Glomerular visceral epithelial cell (primary cell): ENCODE measurements around the gene SWI5.
A peak's percentile ranks its signal among the peaks of the same experiment; 100 is the strongest.

ENCODE experiments used
- DNase-seq: peaks from one replicate; pipeline ENCODE4 v3.0.0-alpha.2; 2016; ENCODE audit errors: extremely low spot score

The SWI5 gene

DNA sequence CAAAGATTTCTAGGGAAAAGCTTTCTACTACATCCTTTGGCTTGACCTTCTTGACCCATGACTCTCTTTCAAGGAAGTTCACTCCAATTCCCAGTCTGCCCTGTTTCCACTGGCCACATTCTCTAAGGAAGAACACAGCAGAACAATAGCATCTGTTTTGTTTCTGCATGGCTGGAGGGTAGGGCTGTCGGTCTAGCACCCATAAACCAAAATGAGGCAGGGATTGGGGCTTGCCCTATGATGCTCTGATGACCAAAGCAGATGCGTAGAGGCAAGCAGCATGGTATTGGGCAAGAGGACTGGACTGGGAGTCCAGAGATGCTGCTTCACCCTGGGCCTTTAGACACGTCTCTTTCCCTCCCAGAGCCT, 24.4 kb upstream of the SWI5 start:
- DNase-seq, result no peak

- no peak for DNase-seq
Measured at GRCh38 chr9:128252317-128253139, 23.5 kb upstream of the SWI5 start.

DNA sequence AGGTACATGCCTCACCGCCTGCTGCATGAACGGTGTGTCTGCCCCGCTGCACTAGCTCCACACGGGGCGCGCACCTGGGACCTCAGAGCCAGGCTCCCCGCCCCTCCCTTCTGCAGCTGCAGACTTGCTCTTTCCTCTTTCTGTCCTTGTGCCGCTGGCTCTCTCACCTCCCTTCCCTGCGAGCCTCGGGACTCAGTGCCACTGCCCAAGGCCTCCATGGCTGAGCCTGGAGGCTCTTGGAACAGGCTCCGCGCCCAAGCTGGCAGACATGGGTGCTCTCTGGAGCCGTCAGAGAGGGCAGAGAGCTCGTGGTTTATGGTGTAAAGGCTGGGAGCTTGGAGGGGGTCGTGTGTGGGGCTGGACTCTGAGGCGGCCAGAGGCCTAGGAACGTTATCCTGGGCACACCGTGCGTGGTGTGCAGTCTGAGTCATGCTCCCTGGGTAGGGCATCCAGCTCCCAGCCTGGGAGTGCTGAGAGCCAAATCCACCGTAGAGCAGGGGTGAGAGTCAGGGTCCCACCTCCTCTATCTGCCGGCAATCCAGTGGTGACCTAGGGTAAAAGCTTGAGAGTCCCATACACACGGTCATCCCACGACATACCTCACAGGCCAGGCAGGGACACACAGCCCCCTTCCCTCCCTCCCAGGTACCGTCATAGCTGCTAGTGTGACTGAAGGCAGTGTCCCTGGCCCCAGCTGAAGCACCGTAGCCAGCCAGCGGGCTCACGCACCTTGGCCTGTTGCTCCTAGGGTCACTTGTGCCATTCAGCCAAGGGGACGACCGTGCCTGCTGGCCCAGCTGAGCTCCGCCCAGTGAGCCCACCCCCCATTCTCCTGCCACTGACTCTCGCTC, 22.7 kb upstream of the SWI5 start:
- peak; percentile 17 for DNase-seq

GRCh38 chr9:128253991-128254346, 22.1 kb upstream of the SWI5 start:
- DNase-seq, result no peak

- DNase-seq, result no peak
Measured at GRCh38 chr9:128254362-128254761, 21.7 kb upstream of the SWI5 start.

GRCh38 chr9:128254855-128255759, 21.0 kb upstream of the SWI5 start:
- peak; percentile 58 for DNase-seq

DNA sequence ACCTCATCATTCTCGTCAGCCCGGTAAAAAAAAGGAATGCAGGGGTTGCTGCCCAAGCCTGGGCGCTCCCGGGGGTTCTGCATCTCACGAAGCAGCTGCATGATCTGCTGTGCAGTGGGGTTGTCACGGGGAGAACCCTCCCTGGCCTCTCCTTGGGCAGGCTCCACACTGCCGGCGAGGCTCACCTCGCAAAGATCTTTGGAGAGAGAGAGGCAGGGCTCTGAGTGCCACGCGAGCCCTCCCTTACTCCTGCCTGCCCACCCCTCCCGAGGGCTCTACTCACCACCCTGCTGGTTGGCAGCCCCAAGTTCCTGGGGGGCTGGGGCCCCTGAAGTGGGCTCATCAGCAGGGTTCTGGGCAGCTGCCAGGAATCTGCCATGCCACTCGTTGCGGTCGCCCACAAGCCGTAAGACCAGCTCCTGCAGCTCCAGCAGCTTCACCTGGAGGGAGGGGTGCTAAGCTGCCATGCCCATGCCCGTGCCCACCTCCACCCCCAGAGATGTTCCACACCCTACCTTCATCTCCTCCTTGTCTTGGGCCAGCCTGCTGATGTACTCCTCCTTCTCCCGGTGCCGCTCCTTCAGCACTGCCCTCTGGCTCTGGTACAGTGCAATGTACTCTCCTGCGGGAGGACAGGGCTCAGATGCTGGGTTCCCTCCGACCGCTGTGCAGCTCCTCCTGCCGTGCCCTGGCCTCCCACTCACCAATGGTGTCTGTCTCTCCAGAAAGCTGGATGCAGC, 18.8 kb upstream of the SWI5 start:
- no peak for DNase-seq

DNA sequence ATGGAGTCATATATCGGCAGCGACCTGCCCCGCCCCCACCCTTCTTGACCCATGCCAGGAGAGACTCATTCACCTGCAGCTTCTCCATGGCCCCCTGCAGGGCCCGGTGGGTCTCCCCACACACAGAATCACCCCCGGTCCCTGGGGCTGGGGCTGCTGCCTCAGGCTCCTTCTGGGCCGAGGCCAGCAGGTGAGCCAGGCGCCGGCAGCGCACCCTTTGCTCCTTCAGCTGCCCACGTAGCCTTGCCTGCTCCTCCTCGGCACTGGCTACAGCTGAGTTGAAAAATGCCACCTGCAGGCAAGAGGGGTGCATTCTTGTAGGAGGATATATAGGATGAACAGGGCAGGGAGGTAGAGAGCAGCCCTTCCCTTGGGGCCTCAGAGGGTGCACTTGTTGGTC, 18.2 kb upstream of the SWI5 start:
- no peak for DNase-seq

DNA sequence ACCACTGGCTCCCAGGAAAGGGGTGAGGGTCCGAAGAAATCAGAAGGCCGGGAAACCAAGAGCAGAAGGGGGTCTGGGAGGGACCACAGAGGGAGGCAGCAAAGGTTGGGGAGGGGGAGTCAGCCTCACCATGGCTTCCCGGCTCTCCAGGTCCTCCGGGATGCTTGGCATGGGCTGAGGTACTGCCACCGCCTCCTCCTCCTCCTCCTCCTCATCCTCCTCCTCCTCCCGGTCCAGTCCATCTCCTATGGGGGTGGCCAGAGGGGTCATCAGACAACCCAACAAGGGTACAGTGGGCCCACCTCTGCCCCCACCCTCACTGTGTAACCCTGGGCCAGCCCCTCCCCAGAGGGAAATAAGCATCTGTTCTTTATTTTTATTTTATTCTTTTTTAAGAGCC, 17.8 kb upstream of the SWI5 start:
- DNase-seq, result no peak

DNA sequence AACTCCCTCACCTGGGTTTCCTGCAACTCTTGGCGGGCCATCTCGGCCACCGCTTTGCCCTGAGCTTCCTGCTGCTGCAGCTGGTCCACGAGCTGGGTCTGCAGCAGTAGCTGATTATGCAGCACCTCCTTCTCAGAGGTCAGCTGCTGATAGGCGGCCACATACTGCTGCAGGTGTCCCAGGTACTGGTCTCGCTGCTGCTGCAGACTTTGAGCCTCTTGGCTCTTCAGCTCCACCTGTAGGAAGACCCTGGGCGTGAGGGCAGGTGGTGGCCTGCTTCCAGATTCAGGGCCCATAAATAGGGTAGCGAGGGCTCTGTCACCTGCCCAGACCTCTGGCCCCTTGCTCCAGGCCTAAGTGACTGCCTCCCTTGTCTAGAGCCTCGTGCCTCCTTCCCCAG, 16.9 kb upstream of the SWI5 start:
- DNase-seq, result no peak

DNA sequence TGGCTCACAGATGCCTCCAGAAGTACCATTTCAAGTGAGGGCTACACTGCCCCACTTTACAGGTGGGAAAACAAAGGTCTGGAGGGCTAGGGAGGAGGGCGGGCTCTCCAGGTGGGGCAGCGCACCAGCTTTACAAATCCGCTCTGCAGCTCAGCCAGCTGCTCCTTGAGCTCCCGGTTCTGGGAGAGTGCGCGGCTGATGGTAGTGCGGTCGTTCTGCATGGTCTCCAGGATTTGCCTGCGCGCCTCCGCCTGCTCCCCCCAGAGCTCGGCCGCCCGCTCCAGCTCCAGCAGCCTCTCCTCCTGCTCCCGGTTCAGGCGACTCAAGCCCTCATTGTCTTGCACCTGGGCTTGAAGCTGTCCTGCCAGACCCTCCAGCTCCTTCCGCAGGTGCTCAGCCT, 15.7 kb upstream of the SWI5 start:
- DNase-seq, result no peak

DNA sequence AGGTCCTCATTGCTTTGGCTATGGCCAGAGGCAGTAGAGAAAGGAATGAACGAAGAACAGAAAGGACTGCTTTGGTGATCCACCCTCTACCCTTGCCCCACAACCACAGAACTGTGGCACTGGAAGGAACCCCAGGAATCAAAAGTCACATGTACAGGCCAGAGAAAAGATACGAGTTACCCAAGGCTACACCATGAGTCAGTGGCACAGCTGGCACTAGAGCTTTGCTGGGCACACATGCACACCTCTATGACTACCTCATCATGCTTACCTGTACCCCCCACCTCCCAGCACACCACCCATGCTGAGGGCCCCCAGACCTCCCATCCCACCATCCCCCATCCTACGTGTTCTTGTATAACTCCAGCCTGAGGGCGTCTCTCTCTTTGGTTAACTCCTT, 13.4 kb upstream of the SWI5 start:
- no peak for DNase-seq

- no peak for DNase-seq
Measured at GRCh38 chr9:128265348-128265847, 10.7 kb upstream of the SWI5 start.

DNA sequence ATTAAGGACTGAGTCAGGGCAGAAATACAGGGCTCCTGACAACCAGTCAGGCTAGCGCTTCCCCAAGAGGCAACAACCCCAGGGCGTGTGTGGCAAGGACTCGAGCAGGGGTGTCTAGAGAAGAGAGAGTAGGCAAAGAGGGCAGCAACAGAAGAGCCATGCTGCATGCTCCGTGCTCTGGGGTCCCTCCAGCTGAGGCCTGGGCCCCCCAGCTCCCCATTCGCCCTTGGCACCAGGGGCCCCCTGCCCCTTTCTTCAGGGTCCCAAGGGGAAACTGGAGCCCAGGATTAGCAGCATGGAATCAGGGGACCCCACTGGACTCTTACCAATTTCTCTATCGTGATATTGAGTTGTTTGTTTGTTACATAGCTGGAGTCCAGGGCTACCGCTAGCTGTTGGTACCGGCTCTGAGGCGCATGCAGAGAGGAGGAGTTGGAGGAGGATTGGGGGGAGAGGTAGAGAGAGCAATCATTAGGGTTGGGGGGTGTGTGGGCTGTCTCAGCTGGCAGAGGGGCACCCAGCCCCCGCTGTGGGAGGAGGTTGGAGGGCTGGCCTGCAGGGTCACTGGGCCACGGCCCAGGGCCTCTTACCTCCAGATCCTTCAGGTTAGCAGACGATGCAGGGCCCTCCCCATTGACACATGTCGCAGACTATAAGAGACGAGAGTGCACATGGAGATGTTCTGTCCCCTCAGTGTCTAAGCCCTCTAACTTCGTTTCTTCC, 9.0 kb upstream of the SWI5 start:
- DNase-seq, result no peak

DNA sequence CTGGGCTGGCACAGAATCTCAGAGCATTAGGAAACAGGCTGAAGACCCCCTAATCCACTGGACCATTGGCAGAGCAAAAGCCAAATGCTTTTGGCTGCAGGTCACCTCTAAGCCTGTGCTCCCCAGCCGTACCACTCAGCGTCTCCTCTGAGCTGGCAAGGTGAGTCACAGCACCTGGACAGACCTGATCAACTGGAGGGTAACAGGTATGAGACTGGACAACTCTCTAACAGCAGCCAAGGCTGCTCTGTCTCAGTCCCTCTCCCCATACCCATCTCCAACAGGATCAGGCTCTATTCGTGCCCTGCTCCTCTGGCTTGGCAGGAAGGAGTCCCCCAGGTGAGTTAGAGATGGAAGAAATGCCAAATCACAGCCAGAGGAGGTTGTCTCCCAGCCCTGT, 5.0 kb upstream of the SWI5 start:
- DNase-seq, result no peak

DNA sequence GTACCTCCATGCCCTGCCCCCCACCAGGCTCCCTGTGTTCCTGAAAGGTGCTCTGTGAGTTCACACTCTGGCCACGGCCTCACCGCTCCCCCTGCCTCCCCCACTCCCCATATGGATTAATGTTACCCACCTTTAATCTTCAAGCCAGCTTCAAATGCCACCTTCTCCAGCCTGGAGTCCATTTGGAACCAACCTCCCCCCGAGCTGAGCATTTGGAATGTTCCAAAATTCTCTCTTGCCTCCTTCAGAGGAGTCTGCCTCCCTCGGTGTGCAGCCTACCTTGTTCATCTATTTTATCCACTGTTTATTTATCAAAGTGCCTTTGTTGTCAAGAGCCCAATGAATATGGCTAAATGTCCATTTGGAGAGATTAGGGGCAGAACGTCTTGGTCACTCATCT, 4.6 kb upstream of the SWI5 start:
- no peak for DNase-seq

GRCh38 chr9:128274245-128274644, 1.8 kb upstream of the SWI5 start:
- no peak for DNase-seq

GRCh38 chr9:128275198-128276007, 673 bp upstream of the SWI5 start, which contains the start of gene GOLGA2:
Gene GOLGA2 (minus strand): TSS chr9:128276007. CDS start chr9:128275976, 31 bp downstream.
- peak; percentile 22 for DNase-seq

DNA sequence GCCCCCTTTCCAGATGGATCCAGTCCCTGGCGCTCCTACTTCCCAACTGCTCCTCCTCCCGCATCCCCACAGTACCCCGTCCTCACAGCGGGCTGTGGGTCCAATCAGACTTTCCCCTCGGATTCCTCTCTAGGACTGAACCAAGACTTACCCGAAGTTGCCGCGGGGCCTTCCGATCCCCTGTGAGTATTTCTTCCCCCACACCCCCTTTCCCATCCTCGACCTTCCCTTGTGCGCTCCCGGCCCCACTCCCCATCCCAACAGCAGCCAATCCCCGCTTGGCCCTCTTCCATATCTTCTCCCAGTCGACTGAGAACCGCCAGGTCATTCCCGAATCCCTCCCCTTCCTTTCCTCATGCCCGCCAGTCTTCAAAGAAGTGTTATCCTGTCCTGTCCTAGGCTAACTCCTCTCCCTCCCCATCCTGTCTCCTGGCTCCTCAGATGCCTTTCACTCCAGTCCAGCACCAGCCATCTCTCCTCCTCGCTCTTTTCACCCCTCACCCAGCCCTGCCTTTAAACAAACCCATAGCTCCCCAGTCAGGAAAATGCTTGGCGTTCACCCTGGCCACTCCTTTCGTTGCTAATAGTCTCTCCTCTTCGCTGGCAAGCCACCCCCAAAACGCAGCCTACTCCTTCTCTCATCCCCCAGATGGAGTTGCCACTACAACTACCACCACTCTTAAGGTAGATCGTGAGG, 646 bp downstream of the SWI5 start:
- DNase-seq, result peak; percentile 42
